Measurements from ENCODE around the gene STPG4. TPM values are rescaled to one million over a fixed set of nuclear protein-coding genes. Genes with fewer than 3 reads are reported as not detected.

Gene STPG4
- total RNA-seq, 2 donors from 2014 or later, result 0.15 to 0.42 TPM

GRCh38 chr2:47167149-47167548, 12.0 kb upstream of the STPG4 start:
- Histone ChIP-seq H3K27me3 (ENCODE audit: control insufficient read depth, insufficient read depth, low read length, poor library complexity, severe bottlenecking) (no peaks in the 10 kb centered on the region), H3K27ac (ENCODE audit: low read depth, low read length) (no peak overlapping the region), H3K9ac (ENCODE audit: extremely low read depth, low read length, poor library complexity, severe bottlenecking) (no peak overlapping the region), H3K36me3 (ENCODE audit: control insufficient read depth, insufficient read depth, low read length) (peaks cover 82% of the 10 kb centered on the region), H3K9me3 (ENCODE audit: control insufficient read depth, low read length) (no peaks in the 10 kb centered on the region), H3K4me1 (ENCODE audit: control insufficient read depth, insufficient read depth, low read length) (peaks cover 11% of the 10 kb centered on the region), H3K4me3 (ENCODE audit: low read length) (no peak overlapping the region)
- WGBS, 2 experiments (ENCODE audit: insufficient coverage in 1 of 2, insufficient read length in 1 of 2), result 90 to 92% methylated on average over 4 to 5 of the region's 5 CpGs
- Mint-ChIP-seq H3K4me3 (no peak overlapping the region), H3K9me3 (no peaks in the 10 kb centered on the region), H3K4me1 (peaks cover 43% of the 10 kb centered on the region), H3K27me3 (ENCODE audit: insufficient read depth) (no peaks in the 10 kb centered on the region), H3K36me3 (ENCODE audit: low read depth) (peaks cover 46% of the 10 kb centered on the region), H3K27ac (no peak overlapping the region)
- no peak for DNase-seq
- TF ChIP-seq, protein P1, sequence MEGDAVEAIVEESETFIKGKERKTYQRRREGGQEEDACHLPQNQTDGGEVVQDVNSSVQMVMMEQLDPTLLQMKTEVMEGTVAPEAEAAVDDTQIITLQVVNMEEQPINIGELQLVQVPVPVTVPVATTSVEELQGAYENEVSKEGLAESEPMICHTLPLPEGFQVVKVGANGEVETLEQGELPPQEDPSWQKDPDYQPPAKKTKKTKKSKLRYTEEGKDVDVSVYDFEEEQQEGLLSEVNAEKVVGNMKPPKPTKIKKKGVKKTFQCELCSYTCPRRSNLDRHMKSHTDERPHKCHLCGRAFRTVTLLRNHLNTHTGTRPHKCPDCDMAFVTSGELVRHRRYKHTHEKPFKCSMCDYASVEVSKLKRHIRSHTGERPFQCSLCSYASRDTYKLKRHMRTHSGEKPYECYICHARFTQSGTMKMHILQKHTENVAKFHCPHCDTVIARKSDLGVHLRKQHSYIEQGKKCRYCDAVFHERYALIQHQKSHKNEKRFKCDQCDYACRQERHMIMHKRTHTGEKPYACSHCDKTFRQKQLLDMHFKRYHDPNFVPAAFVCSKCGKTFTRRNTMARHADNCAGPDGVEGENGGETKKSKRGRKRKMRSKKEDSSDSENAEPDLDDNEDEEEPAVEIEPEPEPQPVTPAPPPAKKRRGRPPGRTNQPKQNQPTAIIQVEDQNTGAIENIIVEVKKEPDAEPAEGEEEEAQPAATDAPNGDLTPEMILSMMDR (conservative IDR thresholded peaks at IDR 0.05), result no peak

DNA sequence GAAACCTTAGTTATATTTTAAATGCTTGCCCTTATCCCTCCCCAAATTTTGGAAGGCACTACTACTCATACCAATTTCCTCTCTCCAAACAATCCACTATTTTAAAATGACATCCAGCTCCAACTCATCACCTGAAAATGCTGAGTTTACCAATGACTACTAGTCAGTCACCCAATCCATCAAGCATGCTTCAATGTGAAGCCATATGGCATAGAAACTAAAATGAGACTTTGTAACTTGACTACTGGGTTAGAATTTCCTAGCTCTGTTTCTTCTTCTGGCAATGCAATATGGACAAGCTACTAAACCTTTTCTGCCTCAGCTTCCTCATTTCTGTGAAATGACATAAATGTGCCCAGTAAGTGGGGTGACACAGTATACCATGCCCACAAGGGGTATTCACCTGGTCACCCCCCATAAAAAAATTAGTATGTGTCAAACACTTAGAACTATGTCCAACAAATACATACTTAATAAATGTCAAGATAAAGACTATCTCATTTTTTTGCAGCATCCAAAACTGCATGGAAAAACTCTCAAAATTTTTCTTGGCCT, 10.0 kb upstream of the STPG4 start:
- Histone ChIP-seq H3K4me1 (ENCODE audit: control insufficient read depth, insufficient read depth, low read length) (peaks cover 12% of the 10 kb centered on the region), H3K4me3 (ENCODE audit: low read length) (no peak overlapping the region), H3K36me3 (ENCODE audit: control insufficient read depth, insufficient read depth, low read length) (peaks cover 87% of the 10 kb centered on the region), H3K9ac (ENCODE audit: extremely low read depth, low read length, poor library complexity, severe bottlenecking) (no peak overlapping the region), H3K27me3 (ENCODE audit: control insufficient read depth, insufficient read depth, low read length, poor library complexity, severe bottlenecking) (no peaks in the 10 kb centered on the region), H3K9me3 (ENCODE audit: control insufficient read depth, low read length) (no peaks in the 10 kb centered on the region), H3K27ac (ENCODE audit: low read depth, low read length) (no peak overlapping the region)
- Mint-ChIP-seq H3K9me3 (no peaks in the 10 kb centered on the region), H3K27me3 (ENCODE audit: insufficient read depth) (no peaks in the 10 kb centered on the region), H3K27ac (no peak overlapping the region), H3K36me3 (ENCODE audit: low read depth) (peaks cover 60% of the 10 kb centered on the region), H3K4me3 (no peak overlapping the region), H3K4me1 (peaks cover 40% of the 10 kb centered on the region)
- DNase-seq, result no peak
- TF ChIP-seq, protein P1 (conservative IDR thresholded peaks at IDR 0.05), result no peak

GRCh38 chr2:47162780-47163179, 7.7 kb upstream of the STPG4 start:
- WGBS, 2 experiments (ENCODE audit: insufficient coverage in 1 of 2, insufficient read length in 1 of 2), result 100% methylated on average over 2 of the region's 3 CpGs; no CpG with 5 or more reads in 1 of the 2 experiments
- H3K4me1 Mint-ChIP-seq, result peaks cover 37% of the 10 kb centered on the region
- Histone ChIP-seq H3K36me3 (ENCODE audit: control insufficient read depth, insufficient read depth, low read length) (peaks cover 84% of the 10 kb centered on the region), H3K9me3 (ENCODE audit: control insufficient read depth, low read length) (no peaks in the 10 kb centered on the region), H3K27ac (ENCODE audit: low read depth, low read length) (no peak overlapping the region), H3K9ac (ENCODE audit: extremely low read depth, low read length, poor library complexity, severe bottlenecking) (no peak overlapping the region), H3K4me1 (ENCODE audit: control insufficient read depth, insufficient read depth, low read length) (peaks cover 12% of the 10 kb centered on the region), H3K4me3 (ENCODE audit: low read length) (no peak overlapping the region), H3K27me3 (ENCODE audit: control insufficient read depth, insufficient read depth, low read length, poor library complexity, severe bottlenecking) (no peaks in the 10 kb centered on the region)
- H3K27me3 Mint-ChIP-seq (ENCODE audit: insufficient read depth), result no peaks in the 10 kb centered on the region
- TF ChIP-seq, protein P1 (conservative IDR thresholded peaks at IDR 0.05), result no peak
- H3K4me3 Mint-ChIP-seq, result no peak overlapping the region
- DNase-seq, result no peak
- H3K36me3 Mint-ChIP-seq (ENCODE audit: low read depth), result peaks cover 66% of the 10 kb centered on the region
- H3K27ac Mint-ChIP-seq, result peak overlapping the region; percentile 38
- H3K9me3 Mint-ChIP-seq, result no peaks in the 10 kb centered on the region
